Stimulated activated CD4-positive, alpha-beta T cell treated with anti-CD3 and anti-CD28 coated beads, Interleukin-15, amount 100 ng/mL, for 1 hour (primary cell): ENCODE data around the gene ZFAND2B.

Experiments
- DNase-seq, 2 donors: peaks; one replicate each; pipeline ENCODE4 v3.0.0-alpha.2; 2020; ENCODE audit warnings: low read depth in 1 of 2, low spot score in 1 of 2

Gene ZFAND2B

GRCh38 chr2:219204425-219205164 is 2.0 kb upstream of the ZFAND2B start:
- DNase-seq: no peak

GRCh38 chr2:219205165-219205538 is 1.4 kb upstream of the ZFAND2B start:
- no peak for DNase-seq

- DNase-seq: no peak
Measured at GRCh38 chr2:219205981-219206327, 628 bp upstream of the ZFAND2B start.

DNA sequence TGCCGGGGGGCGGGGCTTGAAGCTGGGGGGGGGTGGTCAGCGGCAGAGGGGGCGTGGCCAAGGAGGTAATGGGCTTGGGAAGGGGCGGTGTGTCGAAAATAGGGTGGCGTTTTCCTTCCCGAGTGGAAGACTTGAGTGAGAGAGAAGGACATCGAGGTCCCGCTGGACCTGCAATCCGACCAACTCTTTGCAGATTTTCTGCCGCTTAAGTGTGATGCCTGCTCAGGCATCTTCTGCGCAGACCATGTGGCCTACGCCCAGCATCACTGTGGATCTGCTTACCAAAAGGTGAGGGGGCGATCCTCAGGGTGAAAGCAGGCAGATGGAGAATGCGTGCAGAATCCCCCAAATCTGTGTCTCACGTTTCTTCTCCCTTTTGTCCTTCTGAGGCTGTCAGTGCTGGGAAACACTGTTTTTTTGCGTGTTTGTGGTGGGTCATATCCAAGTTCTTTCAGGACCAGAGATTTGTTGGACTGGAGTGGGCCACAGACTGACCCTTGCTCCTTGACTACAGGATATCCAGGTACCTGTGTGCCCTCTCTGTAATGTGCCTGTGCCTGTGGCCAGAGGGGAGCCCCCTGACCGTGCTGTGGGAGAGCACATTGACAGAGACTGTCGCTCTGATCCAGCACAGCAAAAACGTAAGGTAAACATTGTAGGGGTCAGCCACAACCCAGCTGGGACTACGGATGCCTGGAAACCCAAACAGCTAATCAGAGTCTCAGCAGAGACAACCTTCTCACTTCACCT is 727 bp downstream of the ZFAND2B start:
- no peak for DNase-seq

GRCh38 chr2:219207884-219208740 is 1.5 kb downstream of the ZFAND2B start:
- DNase-seq: no peak

DNA sequence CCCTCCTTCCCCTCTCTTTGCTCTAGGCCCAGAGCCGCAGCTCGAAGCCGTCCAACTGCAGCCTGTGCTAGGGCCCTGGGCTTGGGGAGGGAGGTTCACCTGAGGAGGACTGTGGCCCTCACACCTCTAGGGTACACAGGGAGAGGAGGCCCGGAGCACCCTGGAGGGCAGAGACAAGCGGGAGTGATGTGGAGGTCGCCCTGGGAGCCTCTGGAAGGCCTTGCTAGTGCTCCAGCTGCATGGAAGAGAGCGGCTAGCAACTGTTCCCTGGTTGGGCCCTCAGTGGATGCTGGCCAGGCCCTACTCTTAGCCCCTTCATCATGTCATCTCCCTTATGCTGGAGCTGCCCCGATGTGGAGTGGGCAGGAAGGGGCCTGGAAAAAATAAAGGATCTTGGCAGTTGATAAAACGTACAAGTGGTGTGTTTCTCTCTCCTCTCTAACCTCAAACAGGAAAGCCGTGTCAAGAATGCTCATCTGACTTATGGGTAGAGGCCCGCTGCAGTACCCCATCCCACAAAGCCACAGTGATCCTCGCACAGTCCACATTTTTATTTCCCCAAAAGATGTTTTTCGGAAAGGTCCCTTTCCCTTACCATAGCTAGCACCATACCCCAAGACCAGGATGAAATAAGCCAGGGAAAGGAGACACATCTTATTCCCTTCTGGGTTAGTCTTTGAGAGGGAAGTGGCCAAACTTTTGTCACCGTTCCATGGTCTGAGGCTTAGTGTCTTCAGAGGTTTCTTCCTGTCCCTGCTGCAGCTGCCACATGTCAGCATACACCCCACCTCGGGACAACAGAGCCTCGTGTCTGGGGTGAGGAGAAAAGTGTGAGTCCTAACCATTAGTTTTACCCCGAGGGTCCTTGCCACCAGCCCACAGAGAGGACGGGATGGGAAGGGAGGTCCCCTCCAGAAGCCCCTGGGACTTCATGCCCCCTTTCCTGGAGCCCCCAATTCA is 2.9 kb downstream of the ZFAND2B start:
- no peak for DNase-seq

DNA sequence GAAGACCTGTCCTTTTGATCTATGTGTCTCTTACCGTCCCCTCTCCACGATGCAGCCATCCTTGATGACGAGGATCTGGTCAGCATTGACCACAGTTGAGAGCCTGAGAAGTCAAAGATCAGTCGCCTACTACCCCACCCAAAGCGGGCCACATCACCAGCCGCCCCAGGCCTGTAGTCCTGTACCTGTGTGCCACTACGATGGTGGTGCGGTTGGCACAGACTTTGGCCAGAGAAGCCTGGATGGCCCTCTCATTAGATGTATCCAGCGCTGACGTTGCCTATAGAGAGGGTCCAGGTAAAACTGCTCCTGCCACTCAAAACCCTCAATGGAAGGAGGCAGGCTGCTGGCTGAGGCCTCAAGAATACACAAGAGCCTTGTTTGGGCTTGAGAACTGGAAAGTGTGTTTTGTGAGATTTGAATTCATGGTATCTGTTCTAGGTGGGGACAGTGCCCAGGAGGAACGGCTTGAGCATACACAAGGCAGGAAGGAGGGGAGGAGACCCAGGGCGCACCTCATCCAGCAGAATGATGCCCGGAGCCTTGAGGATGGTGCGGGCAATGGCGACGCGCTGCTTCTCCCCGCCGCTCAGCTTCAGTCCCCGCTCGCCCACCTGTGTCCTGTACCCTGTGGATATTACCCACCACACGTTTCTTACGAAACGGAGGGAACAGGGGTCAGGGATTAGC is 3.8 kb downstream of the ZFAND2B start:
- no peak for DNase-seq

GRCh38 chr2:219210886-219211362 is 4.3 kb downstream of the ZFAND2B start:
- no peak for DNase-seq

DNA sequence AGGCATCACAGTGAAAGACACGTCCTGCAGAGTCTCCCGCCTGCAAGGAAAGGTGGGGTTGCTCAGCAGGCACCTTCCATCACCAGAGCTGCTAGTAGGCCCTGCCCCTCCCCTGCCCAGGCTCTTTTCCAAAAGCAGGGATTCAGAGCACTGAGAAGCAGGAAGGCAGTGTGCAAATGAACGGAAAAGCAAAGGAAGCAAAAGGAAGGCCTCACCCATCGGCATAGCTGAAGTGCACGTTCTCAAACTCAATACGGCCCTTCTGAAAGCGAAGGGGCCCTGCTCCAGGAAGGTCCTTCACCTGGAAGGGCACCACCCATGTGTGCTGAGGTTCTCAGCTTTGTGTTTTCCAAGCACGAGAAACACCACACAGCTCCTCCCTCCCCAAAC is 6.4 kb downstream of the ZFAND2B start:
- DNase-seq: no peak

- DNase-seq: no peak
Measured at GRCh38 chr2:219213486-219214071, 7.0 kb downstream of the ZFAND2B start.

DNA sequence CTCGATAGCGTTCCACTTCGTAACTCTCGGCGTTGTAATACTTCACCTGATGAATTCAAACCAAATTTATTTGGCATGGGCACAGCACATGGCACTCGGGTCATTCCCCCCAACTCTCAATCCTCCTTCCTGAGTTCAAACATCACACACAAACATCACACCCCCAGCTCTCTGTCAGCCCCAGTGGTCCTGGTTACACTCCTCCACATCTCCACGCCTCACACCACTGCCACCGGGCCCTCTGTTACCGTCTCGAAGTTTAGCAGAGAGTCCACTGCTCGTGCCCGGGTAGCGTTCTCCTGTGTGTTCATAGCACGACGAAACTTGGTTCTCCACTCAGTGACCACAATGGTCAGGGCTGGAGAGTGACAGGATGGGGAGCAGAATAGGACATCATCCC is 7.6 kb downstream of the ZFAND2B start:
- DNase-seq: no peak

DNA sequence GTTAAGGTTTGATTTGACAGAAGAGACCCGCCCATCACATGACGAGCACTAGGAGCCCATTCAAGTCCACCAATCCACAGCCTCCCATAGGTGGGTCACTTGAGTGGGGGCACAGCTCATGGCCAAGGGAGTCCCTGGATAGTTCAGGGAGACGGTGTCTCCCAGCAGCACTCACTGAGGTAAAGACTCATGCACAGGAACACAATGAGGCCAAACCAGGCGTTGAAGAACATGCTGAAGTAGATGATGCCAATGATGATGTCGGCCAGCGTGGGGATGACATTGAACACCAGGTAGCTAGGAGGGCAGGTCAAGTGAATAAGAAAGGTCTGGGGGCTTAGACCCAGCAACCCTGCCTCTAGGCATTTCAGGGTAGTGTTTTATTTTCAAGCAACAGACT is 8.2 kb downstream of the ZFAND2B start:
- no peak for DNase-seq

- no peak for DNase-seq
Measured at GRCh38 chr2:219215871-219216534, 9.4 kb downstream of the ZFAND2B start.

- DNase-seq: no peak
Measured at GRCh38 chr2:219216535-219216915, 9.9 kb downstream of the ZFAND2B start.

- no peak for DNase-seq
Measured at GRCh38 chr2:219218217-219218731, 11.7 kb downstream of the ZFAND2B start.

GRCh38 chr2:219218732-219219701 is 12.4 kb downstream of the ZFAND2B start, which contains the start of gene ABCB6:
TSS of gene ABCB6 (minus strand) at chr2:219218958. CDS start at chr2:219218673, 285 bp downstream.
- DNase-seq: peak; percentile 67 to 81

DNA sequence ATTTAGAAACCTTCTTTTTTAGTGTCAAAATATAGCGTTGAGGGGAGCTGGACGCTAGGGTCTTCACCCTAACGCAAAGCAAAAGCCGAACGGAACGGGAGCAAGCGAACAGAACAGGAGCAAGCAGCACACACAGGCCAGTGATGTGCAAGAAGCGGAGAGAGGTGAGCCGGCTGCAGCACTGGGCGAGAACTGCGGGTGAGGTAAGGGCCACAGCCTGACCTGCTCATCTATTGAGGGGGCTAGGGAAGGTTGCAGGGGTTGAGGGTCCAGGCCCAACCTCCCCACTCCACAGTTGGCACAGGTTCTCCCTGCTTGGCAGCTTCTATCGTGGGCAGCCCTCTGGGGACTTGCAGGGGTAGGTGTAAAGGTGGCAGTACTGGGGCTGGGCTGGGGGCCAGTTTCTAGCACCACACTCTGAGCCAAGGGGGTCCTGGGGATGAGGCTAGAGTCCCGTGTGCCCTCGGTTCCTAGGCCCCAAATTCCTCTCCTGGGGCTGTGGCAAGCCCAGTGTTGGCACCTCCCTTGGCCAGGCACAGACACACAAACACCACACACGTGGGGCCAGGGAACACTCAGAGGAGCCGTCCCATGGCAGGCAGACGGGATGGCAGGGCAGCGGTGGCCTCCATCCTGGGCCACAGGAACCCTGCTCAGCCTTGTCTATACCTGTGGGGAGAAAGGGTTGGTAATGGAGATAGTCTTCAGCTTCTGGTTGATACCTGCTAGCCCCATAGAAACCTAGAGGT is 13.4 kb downstream of the ZFAND2B start:
- no peak for DNase-seq
